ENCODE data around the gene ZHX3.
A peak's percentile ranks its signal among the peaks of the same experiment; 100 is the strongest.

ZHX3 gene

DNA sequence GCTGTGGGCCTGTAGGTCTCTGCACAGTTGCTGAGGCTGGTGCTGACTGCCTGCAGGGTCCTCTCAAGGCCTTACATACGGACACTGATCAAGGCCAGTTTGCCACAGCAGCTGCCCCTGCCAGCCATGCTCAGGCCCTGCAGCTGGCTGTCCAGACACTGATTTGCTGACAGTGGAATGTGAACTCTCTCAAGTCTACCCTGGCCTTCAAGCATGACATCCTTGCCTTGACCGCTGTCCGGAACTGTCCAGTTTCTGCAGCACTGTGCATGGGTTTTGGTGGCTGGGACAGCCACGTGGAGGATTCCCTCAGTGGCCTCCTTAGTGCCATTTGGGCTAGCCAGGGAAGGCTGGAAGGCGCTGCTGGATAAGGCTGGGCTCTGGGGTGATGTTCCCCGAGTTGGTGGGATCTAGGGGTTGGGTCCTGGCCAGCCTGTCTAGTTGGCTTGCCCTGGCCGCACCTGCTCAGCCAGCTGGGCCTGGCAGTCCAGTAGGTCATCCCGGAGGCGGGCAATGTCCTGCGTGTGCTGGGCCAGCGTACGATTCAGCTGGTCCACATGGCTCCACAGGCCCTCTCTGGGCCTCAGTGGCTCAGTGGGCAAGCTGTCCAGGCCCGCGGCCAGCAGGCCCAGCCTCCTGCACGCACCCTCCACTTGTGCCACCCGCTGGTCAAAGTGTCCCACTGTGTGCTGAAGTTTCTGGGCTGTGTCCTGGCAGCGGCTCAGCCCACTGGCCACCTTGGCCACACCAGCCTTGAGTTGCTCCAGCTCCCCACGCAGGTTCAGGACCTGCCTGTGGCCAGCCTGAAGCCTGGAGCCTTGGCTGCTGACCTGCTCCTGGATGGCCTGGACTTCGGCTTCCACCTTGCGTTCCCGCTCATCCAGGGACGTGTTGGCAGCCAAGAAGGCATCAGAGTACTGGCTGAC lies 43.6 kb upstream of the ZHX3 start:
- H3K4me3 ChIP-seq (ENCODE audit: low read depth, low read length) = no peak overlapping the region
- peaks cover 15% of the 10 kb centered on the region for H3K27me3 ChIP-seq (replicated peaks)
- no peak for TF ChIP-seq CTCF (IDR thresholded peaks at IDR 0.05; ENCODE audit: low read depth, low read length, missing control alignments)
- DNase-seq = no peak
- no peaks in the 10 kb centered on the region for H3K36me3 ChIP-seq (replicated peaks)
- H3K27ac ChIP-seq = no peak overlapping the region
- in situ Hi-C loops (cut with HindIII; ENCODE audit: low pct_ligation_motif_present, low sequenced_read_pairs) = no loop called here

GRCh38 chr20:41359541-41360011 lies 42.0 kb upstream of the ZHX3 start:
- TF ChIP-seq CTCF (IDR thresholded peaks at IDR 0.05; ENCODE audit: low read depth, low read length, missing control alignments) = no peak
- Histone ChIP-seq H3K36me3 (replicated peaks) (no peaks in the 10 kb centered on the region), H3K27ac (no peak overlapping the region), H3K4me3 (ENCODE audit: low read depth, low read length) (no peak overlapping the region), H3K27me3 (replicated peaks) (peaks cover 2% of the 10 kb centered on the region)
- no peak for DNase-seq
- in situ Hi-C loops (cut with HindIII; ENCODE audit: low pct_ligation_motif_present, low sequenced_read_pairs) = no loop called here

GRCh38 chr20:41358717-41359116 lies 41.2 kb upstream of the ZHX3 start:
- no peak for DNase-seq
- H3K36me3 ChIP-seq (replicated peaks) = no peaks in the 10 kb centered on the region
- in situ Hi-C loops (cut with HindIII; ENCODE audit: low pct_ligation_motif_present, low sequenced_read_pairs) = no loop called here
- no peak overlapping the region for H3K27ac ChIP-seq
- H3K4me3 ChIP-seq (ENCODE audit: low read depth, low read length) = no peak overlapping the region
- no peaks in the 10 kb centered on the region for H3K27me3 ChIP-seq (replicated peaks)
- no peak for TF ChIP-seq CTCF (IDR thresholded peaks at IDR 0.05; ENCODE audit: low read depth, low read length, missing control alignments)

DNA sequence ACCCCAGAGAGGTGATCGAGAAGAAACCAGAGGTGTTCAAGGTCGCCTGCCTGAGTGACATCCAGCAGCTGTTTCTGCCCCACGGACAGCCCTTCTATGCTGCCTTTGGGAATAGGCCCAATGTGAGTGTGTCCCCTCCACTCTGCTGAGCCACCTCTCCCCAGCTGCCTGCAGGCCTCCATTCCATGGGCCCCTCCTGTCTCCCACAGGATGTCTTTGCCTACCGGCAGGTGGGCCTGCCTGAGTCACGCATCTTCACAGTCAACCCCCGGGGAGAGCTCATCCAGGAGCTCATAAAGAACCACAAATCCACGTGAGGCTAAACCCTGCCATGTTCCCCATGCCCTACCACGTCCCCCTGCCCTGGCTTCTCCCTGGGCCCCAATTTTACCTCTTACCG lies 40.7 kb upstream of the ZHX3 start:
- TF ChIP-seq CTCF (IDR thresholded peaks at IDR 0.05; ENCODE audit: low read depth, low read length, missing control alignments) = no peak
- no peak overlapping the region for H3K27ac ChIP-seq
- no peaks in the 10 kb centered on the region for H3K36me3 ChIP-seq (replicated peaks)
- H3K27me3 ChIP-seq (replicated peaks) = no peaks in the 10 kb centered on the region
- in situ Hi-C loops (cut with HindIII; ENCODE audit: low pct_ligation_motif_present, low sequenced_read_pairs) = no loop called here
- H3K4me3 ChIP-seq (ENCODE audit: low read depth, low read length) = no peak overlapping the region
- no peak for DNase-seq

- no peak overlapping the region for H3K4me3 ChIP-seq (ENCODE audit: low read depth, low read length)
- peak; percentile 23 for TF ChIP-seq CTCF (IDR thresholded peaks at IDR 0.05; ENCODE audit: low read depth, low read length, missing control alignments)
- no peak for DNase-seq
- no peaks in the 10 kb centered on the region for H3K27me3 ChIP-seq (replicated peaks)
- in situ Hi-C loops (cut with HindIII; ENCODE audit: low pct_ligation_motif_present, low sequenced_read_pairs) = no loop called here
- H3K36me3 ChIP-seq (replicated peaks) = no peaks in the 10 kb centered on the region
- no peak overlapping the region for H3K27ac ChIP-seq
Measured at GRCh38 chr20:41357424-41358163, 40.1 kb upstream of the ZHX3 start.

All from brain microvascular endothelial cell (primary cell).